CD4-positive, CD25-positive, alpha-beta regulatory T cell (primary cell): ENCODE results near the gene DAGLA. TPM values are rescaled to one million over a fixed set of nuclear protein-coding genes. Genes with fewer than 3 reads are reported as not detected.
A peak's percentile ranks its signal among the peaks of the same experiment; 100 is the strongest.

Source experiments
- ATAC-seq, 2 donors: fragments of 150-1000 bp; cut with Tn5 transposase; one replicate each; pipeline ENCODE4 v1.10.0; 2021; ENCODE audit warnings: low read depth in 2 of 2, moderate number of reproducible peaks in 2 of 2, moderate library complexity in 1 of 2
- DNase-seq, 3 donors: peaks; one replicate each; pipeline versions ENCODE4 v3.0.0 to v3.0.0-alpha.2; 2012 to 2022; ENCODE audit warnings: mixed read lengths in 1 of 3
- H3K27ac ChIP-seq: one replicate; pipeline ENCODE4 v1.7.0; 2013; ENCODE audit warnings: mild to moderate bottlenecking, low read length; ENCODE audit not compliant: insufficient read depth, poor library complexity, severe bottlenecking
- H3K27me3 ChIP-seq: one replicate; pipeline ENCODE4 v1.7.0; 2013; ENCODE audit warnings: low read length; ENCODE audit not compliant: control insufficient read depth, insufficient read depth
- H3K36me3 ChIP-seq: one replicate; pipeline ENCODE4 v1.7.0; 2013; ENCODE audit warnings: mild to moderate bottlenecking, low read length, moderate library complexity; ENCODE audit not compliant: control insufficient read depth, insufficient read depth
- H3K4me1 ChIP-seq: 2 replicates; pipeline ENCODE4 v1.7.0; 2013; ENCODE audit warnings: mild to moderate bottlenecking, low read length; ENCODE audit not compliant: insufficient read depth, control insufficient read depth, poor library complexity, severe bottlenecking
- H3K4me3 ChIP-seq: one replicate; pipeline ENCODE4 v1.7.0; 2013; ENCODE audit warnings: low read depth, mild to moderate bottlenecking, low read length, moderate library complexity
- H3K9me3 ChIP-seq, 2 experiments: 1 replicate in 1 of 2; 2 replicates in 1 of 2; pipeline ENCODE4 v1.7.0; 2013; ENCODE audit warnings: low read length in 2 of 2, mild to moderate bottlenecking in 1 of 2, moderate library complexity in 1 of 2; ENCODE audit not compliant: control insufficient read depth in 2 of 2
- H3K27ac Mint-ChIP-seq, 3 donors: one replicate each; pipeline ENCODE4 v1.8.0; 2020 to 2022; ENCODE audit warnings: mild to moderate bottlenecking in 3 of 3, mixed read lengths in 3 of 3, moderate library complexity in 2 of 3
- H3K27me3 Mint-ChIP-seq: one replicate; pipeline ENCODE4 v1.8.0; 2022; ENCODE audit warnings: mild to moderate bottlenecking, mixed read lengths
- H3K36me3 Mint-ChIP-seq: one replicate; pipeline ENCODE4 v1.8.0; 2020; ENCODE audit warnings: mixed read lengths
- H3K4me1 Mint-ChIP-seq, 4 donors: one replicate each; pipeline ENCODE4 v1.8.0; 2020 to 2022; ENCODE audit warnings: mixed read lengths in 4 of 4, mild to moderate bottlenecking in 1 of 4
- H3K4me3 Mint-ChIP-seq, 4 donors: one replicate each; pipeline ENCODE4 v1.8.0; 2020 to 2022; ENCODE audit warnings: mild to moderate bottlenecking in 4 of 4, mixed read lengths in 4 of 4, moderate library complexity in 3 of 4
- H3K9me3 Mint-ChIP-seq, 7 donors: one replicate each; pipeline ENCODE4 v1.8.0; 2020 to 2022; ENCODE audit warnings: mixed read lengths in 7 of 7, mild to moderate bottlenecking in 3 of 7, moderate library complexity in 2 of 7
- polyA plus RNA-seq, 4 donors: library from polyadenylated mRNA; unstranded; fragments of 300-500 nt; fragmentation: Illumina TruSeq; gene quantifications; one replicate each; pipeline ENCODE4 v1.2.3, GENCODE V29; 2021
- total RNA-seq: library from RNA; stranded (reverse); gene quantifications from one replicate; pipeline ENCODE4 v1.2.3, GENCODE V29; 2022

The DAGLA gene
- total and polyA plus RNA-seq, 5 donors from 2014 or later: 0.08 to 0.94 (median 0.10) TPM; not detected in 2

GRCh38 chr11:61781585-61781984 lies 101.4 kb downstream of the DAGLA start:
- H3K4me1 Mint-ChIP-seq: peaks cover 0 to 15% (median under 1%) of the 10 kb centered on the region in 4 donors
- no peaks in the 10 kb centered on the region for H3K9me3 Mint-ChIP-seq
- H3K9me3 ChIP-seq: no peaks in the 10 kb centered on the region
- H3K36me3 Mint-ChIP-seq: peaks cover 4% of the 10 kb centered on the region
- H3K4me1 ChIP-seq: peaks cover 12% of the 10 kb centered on the region
- H3K4me3 ChIP-seq: no peak overlapping the region
- H3K27ac Mint-ChIP-seq: no peak overlapping the region
- no peak overlapping the region for H3K27ac ChIP-seq
- H3K4me3 Mint-ChIP-seq: no peak overlapping the region
- H3K36me3 ChIP-seq: peaks cover 15% of the 10 kb centered on the region
- H3K27me3 Mint-ChIP-seq: peaks cover 11% of the 10 kb centered on the region
- DNase-seq (no peak), ATAC-seq (no peak)
- H3K27me3 ChIP-seq: no peaks in the 10 kb centered on the region

GRCh38 chr11:61782299-61782698 lies 102.1 kb downstream of the DAGLA start:
- H3K9me3 Mint-ChIP-seq: no peaks in the 10 kb centered on the region

GRCh38 chr11:61782841-61783240 lies 102.7 kb downstream of the DAGLA start:
- no peak for DNase-seq
- H3K36me3 Mint-ChIP-seq: peaks cover 7% of the 10 kb centered on the region
- Histone ChIP-seq H3K27me3 (no peaks in the 10 kb centered on the region), H3K4me3 (no peak overlapping the region), H3K4me1 (peaks cover 2% of the 10 kb centered on the region), H3K27ac (no peak overlapping the region), H3K9me3 (no peaks in the 10 kb centered on the region), H3K36me3 (peaks cover 28% of the 10 kb centered on the region)
- H3K4me1 Mint-ChIP-seq: peaks cover 0 to 6% (median 2%) of the 10 kb centered on the region in 4 donors
- ATAC-seq: no peak
- no peak overlapping the region for H3K4me3 Mint-ChIP-seq
- H3K27ac Mint-ChIP-seq: no peak overlapping the region
- no peaks in the 10 kb centered on the region for H3K9me3 Mint-ChIP-seq
- peaks cover 11% of the 10 kb centered on the region for H3K27me3 Mint-ChIP-seq

More at GRCh38 chr11:61782299-61782698, 102.1 kb downstream of the DAGLA start:
- no peak for DNase-seq
- Mint-ChIP-seq H3K27ac (no peak overlapping the region), H3K36me3 (peaks cover 7% of the 10 kb centered on the region), H3K4me3 (no peak overlapping the region), H3K27me3 (peaks cover 11% of the 10 kb centered on the region), H3K4me1 (peaks cover 0 to 8% (median under 1%) of the 10 kb centered on the region in 4 donors)
- Histone ChIP-seq H3K27me3 (no peaks in the 10 kb centered on the region), H3K4me3 (no peak overlapping the region), H3K9me3 (no peaks in the 10 kb centered on the region), H3K27ac (no peak overlapping the region), H3K4me1 (peaks cover 7% of the 10 kb centered on the region), H3K36me3 (peaks cover 22% of the 10 kb centered on the region)
- no peak for ATAC-seq

- peak overlapping the region in 1 of 4 donors; percentile 19 for H3K4me3 Mint-ChIP-seq
- H3K27me3 Mint-ChIP-seq: peaks cover 5% of the 10 kb centered on the region
- peaks cover 0 to 9% (median 3%) of the 10 kb centered on the region in 4 donors for H3K4me1 Mint-ChIP-seq
- H3K4me1 ChIP-seq: no peaks in the 10 kb centered on the region
- no peaks in the 10 kb centered on the region for H3K9me3 Mint-ChIP-seq
- DNase-seq: no peak
- no peaks in the 10 kb centered on the region for H3K9me3 ChIP-seq
- H3K27me3 ChIP-seq: no peaks in the 10 kb centered on the region
- no peak overlapping the region for H3K27ac ChIP-seq
- peaks cover 37% of the 10 kb centered on the region for H3K36me3 ChIP-seq
- no peak for ATAC-seq
- H3K36me3 Mint-ChIP-seq: peaks cover 12% of the 10 kb centered on the region
- H3K27ac Mint-ChIP-seq: no peak overlapping the region
- no peak overlapping the region for H3K4me3 ChIP-seq
Measured at GRCh38 chr11:61783717-61784505, 103.7 kb downstream of the DAGLA start.

- no peak for ATAC-seq
- H3K27ac ChIP-seq: no peak overlapping the region
- no peaks in the 10 kb centered on the region for H3K27me3 ChIP-seq
- H3K4me1 ChIP-seq: no peaks in the 10 kb centered on the region
- H3K4me3 ChIP-seq: no peak overlapping the region
- no peak for DNase-seq
- H3K9me3 ChIP-seq: no peaks in the 10 kb centered on the region
- Mint-ChIP-seq H3K4me1 (peaks cover 0 to 11% (median 6%) of the 10 kb centered on the region in 4 donors), H3K27ac (no peak overlapping the region), H3K9me3 (no peaks in the 10 kb centered on the region), H3K4me3 (peak overlapping the region in 1 of 4 donors; percentile 19), H3K27me3 (peaks cover 4% of the 10 kb centered on the region), H3K36me3 (peaks cover 15% of the 10 kb centered on the region)
- H3K36me3 ChIP-seq: peaks cover 43% of the 10 kb centered on the region
Measured at GRCh38 chr11:61784506-61784805, 104.3 kb downstream of the DAGLA start.

DNA sequence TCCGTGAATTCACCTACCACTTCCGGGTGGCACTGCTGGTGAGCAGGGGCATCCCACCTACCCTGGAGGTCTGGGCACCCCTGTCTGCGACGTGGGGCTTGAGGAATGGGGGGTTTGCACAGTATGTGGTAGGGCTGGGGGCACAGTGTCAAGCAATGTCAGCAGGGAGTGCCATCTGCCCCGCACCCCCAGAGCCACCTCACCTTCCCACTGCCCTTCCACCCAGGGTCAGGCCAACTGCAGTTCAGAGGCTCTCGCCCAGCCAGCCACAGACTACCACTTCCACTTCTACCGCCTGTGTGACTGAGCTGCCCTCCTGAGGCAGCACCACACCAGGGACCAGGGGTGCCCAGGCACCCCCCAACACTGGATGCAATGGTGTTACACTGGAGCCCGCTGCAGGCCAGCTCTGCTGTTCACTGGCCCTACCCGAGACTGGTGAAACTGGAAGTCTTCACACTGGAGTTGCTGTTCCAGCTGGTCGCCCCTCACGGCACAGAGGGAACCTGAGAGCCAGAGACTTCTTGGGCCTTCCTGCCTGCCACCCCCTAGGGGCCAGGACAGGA lies 105.7 kb downstream of the DAGLA start:
- H3K4me3 Mint-ChIP-seq: no peak overlapping the region
- peaks cover 0 to 23% (median 10%) of the 10 kb centered on the region in 4 donors for H3K4me1 Mint-ChIP-seq
- H3K36me3 Mint-ChIP-seq: peaks cover 21% of the 10 kb centered on the region
- H3K27ac ChIP-seq: no peak overlapping the region
- no peaks in the 10 kb centered on the region for H3K9me3 ChIP-seq
- H3K27me3 ChIP-seq: no peaks in the 10 kb centered on the region
- H3K27me3 Mint-ChIP-seq: no peaks in the 10 kb centered on the region
- DNase-seq (no peak), ATAC-seq (no peak)
- H3K4me3 ChIP-seq: no peak overlapping the region
- no peaks in the 10 kb centered on the region for H3K4me1 ChIP-seq
- H3K36me3 ChIP-seq: peaks cover 49% of the 10 kb centered on the region
- H3K9me3 Mint-ChIP-seq: no peaks in the 10 kb centered on the region
- H3K27ac Mint-ChIP-seq: no peak overlapping the region

DNA sequence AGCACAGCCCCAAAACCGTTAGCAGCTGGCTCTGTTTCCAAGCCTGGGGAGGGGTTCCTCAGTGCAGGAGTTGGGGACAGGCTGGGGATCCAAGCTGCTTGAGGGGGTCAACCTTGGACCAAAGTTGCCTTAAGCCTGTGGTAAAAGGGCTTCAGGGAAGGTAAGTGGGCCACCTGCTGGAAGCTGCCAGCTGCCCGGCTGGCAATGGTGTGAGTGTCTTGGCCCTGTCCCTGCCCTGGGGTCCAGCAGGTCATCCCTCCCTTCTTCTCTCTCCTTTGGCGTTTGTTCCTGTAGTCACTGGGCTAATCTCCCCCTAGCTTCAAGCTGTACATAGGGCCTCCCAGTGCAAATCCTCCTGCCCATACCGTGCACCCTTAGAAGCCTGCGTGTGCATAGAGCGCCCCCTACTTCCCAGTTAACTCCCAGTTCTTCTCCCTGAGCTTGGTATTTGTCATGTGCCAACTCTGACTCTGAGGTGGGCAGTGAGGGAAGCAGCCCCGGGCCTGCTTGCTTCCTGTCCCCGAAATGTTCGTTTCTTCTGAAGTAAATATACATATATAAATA lies 107.8 kb downstream of the DAGLA start:
- peak in 1 of 3 donors; percentile 42 for DNase-seq
- Histone ChIP-seq H3K27ac (no peak overlapping the region), H3K36me3 (peaks cover 49% of the 10 kb centered on the region), H3K9me3 (no peaks in the 10 kb centered on the region), H3K4me3 (no peak overlapping the region), H3K4me1 (peaks cover 14% of the 10 kb centered on the region), H3K27me3 (no peaks in the 10 kb centered on the region)
- H3K27me3 Mint-ChIP-seq: no peaks in the 10 kb centered on the region
- no peak overlapping the region for H3K27ac Mint-ChIP-seq
- H3K4me3 Mint-ChIP-seq: no peak overlapping the region
- no peak for ATAC-seq
- no peaks in the 10 kb centered on the region for H3K9me3 Mint-ChIP-seq
- peaks cover 21% of the 10 kb centered on the region for H3K36me3 Mint-ChIP-seq
- peaks cover 11 to 39% (median 24%) of the 10 kb centered on the region in 4 donors for H3K4me1 Mint-ChIP-seq
